Endothelial cell of umbilical vein (primary cell): ENCODE data around the gene FAM186B. TPM values are rescaled to one million over a fixed set of nuclear protein-coding genes. Genes with fewer than 3 reads are reported as not detected.

Experiments used
- BruUV-seq: library from RNA; stranded (reverse); fragments of 400-500 nt; replicated peaks from 2 replicates; lab custom pipeline; 2021; lab: Mats Ljungman, UMichigan
- CTCF ChIA-PET: fragments of 300-600, 350-600 bp; sonication (Branson Sonifier 250); formaldehyde crosslinking; loops from one replicate; lab custom pipeline; 2021; ENCODE audit warnings: antibody characterized with exemption, inconsistent platforms; lab: Charles Lee
- POLR2A ChIA-PET: fragments of 300-600, 350-600 bp; sonication (Branson Sonifier 250); formaldehyde crosslinking; loops from one replicate; lab custom pipeline; 2021; ENCODE audit warnings: antibody characterized with exemption, inconsistent platforms; lab: Charles Lee
- DNase-seq: peaks from one replicate; pipeline ENCODE4 v3.0.0-alpha.2; 2011; ENCODE audit warnings: low read depth, low spot score
- FAIRE-seq: peaks from 2 replicates; lab custom pipeline; 2011; peaks lifted over from hg19 to GRCh38; lab: Jason Lieb, UNC
- H2AFZ ChIP-seq: 2 replicates; pipeline ENCODE4 v1.6.0; 2012; ENCODE audit warnings: low read depth, low read length, control low read depth, inconsistent platforms
- H3K27ac ChIP-seq: 2 replicates; pipeline ENCODE4 v1.5.1; 2011; ENCODE audit warnings: low read depth, mild to moderate bottlenecking, control low read depth, low read length, moderate library complexity; ENCODE audit not compliant: insufficient read depth
- H3K27me3 ChIP-seq, 2 experiments: 2 replicates each; pipeline versions ENCODE4 v1.6.0 to v1.6.1; 2011; ENCODE audit warnings: low read length in 2 of 2, mixed read lengths in 1 of 2; ENCODE audit not compliant: control insufficient read depth in 2 of 2, insufficient read depth in 2 of 2
- H3K36me3 ChIP-seq, 2 experiments: 2 replicates in 1 of 2; 3 replicates in 1 of 2; pipeline ENCODE4 v1.5.1; 2011; ENCODE audit warnings: low read length in 2 of 2, mild to moderate bottlenecking in 1 of 2, moderate library complexity in 1 of 2; ENCODE audit not compliant: control insufficient read depth in 2 of 2, insufficient read depth in 2 of 2; ENCODE audit errors: extremely low read depth in 1 of 2
- H3K4me1 ChIP-seq: 3 replicates; pipeline ENCODE4 v1.5.1; 2011; ENCODE audit warnings: mild to moderate bottlenecking, low read length; ENCODE audit not compliant: control insufficient read depth, insufficient read depth; ENCODE audit errors: extremely low read depth
- H3K4me2 ChIP-seq: 2 replicates; pipeline ENCODE4 v1.6.1; 2011; ENCODE audit warnings: low read length, control low read depth, mixed read lengths; ENCODE audit not compliant: insufficient read depth
- H3K4me3 ChIP-seq, 3 experiments: fragments of 200-600 bp in 1 of 3; sonication (generic), shearing (Covaris generic) in 1 of 3; replicated peaks in 1 of 3; 2 replicates each; pipeline ENCODE4 v1.5.1; 2011 to 2016; ENCODE audit warnings: control low read depth in 3 of 3, low read length in 3 of 3, mild to moderate bottlenecking in 2 of 3, inconsistent platforms in 1 of 3, low read depth in 1 of 3, moderate library complexity in 1 of 3; ENCODE audit not compliant: insufficient read depth in 1 of 3
- H3K79me2 ChIP-seq: 2 replicates; pipeline ENCODE4 v1.6.0; 2012; ENCODE audit warnings: low read length, inconsistent platforms; ENCODE audit not compliant: control insufficient read depth, insufficient read depth
- H3K9ac ChIP-seq: replicated peaks from 2 replicates; pipeline ENCODE3; 2011; ENCODE audit warnings: low read length, control low read depth; ENCODE audit not compliant: insufficient read depth; ENCODE audit errors: extremely low read depth
- H3K9me1 ChIP-seq: replicated peaks from 3 replicates; pipeline ENCODE4 v1.6.0; 2011; ENCODE audit warnings: mild to moderate bottlenecking, low read length; ENCODE audit not compliant: control insufficient read depth, insufficient read depth; ENCODE audit errors: extremely low read depth
- H3K9me3 ChIP-seq: replicated peaks from 2 replicates; pipeline ENCODE4 v1.5.1; 2012; ENCODE audit warnings: low read length, inconsistent platforms; ENCODE audit not compliant: control insufficient read depth, insufficient read depth
- H4K20me1 ChIP-seq: replicated peaks from 2 replicates; pipeline ENCODE3; 2011; ENCODE audit warnings: mild to moderate bottlenecking, low read length; ENCODE audit not compliant: control insufficient read depth, insufficient read depth; ENCODE audit errors: extremely low read depth
- CTCF ChIP-seq, 2 donors: IDR thresholded peaks; 1 replicate in 1 of 2; 2 replicates in 1 of 2; pipeline ENCODE4 v1.5.1; 2011; ENCODE audit warnings: low read length in 2 of 2, mild to moderate bottlenecking in 2 of 2, moderate library complexity in 2 of 2, control low read depth in 1 of 2, inconsistent platforms in 1 of 2, low read depth in 1 of 2; ENCODE audit not compliant: insufficient read depth in 1 of 2; ENCODE audit errors: extremely low read depth in 1 of 2
- MAX ChIP-seq: IDR thresholded peaks from 2 replicates; pipeline ENCODE4 v1.6.1; 2011; ENCODE audit not compliant: insufficient read depth, insufficient read length
- dilution Hi-C: fragments of 300-500 bp; cut with MboI; formaldehyde crosslinking; loops from one replicate; pipeline ENCODE4 v1.15.0; 2019; ENCODE audit warnings: low sequenced_read_pairs; ENCODE audit not compliant: extremely low pct_ligation_motif_present
- intact Hi-C: fragments of 100-400 bp; cut with micrococcal nuclease; formaldehyde crosslinking; loops from one replicate; pipeline ENCODE4 v1.10.0; 2022
- polyA plus RNA-seq, 4 experiments: library from polyadenylated mRNA; depleted of rRNA in 3 of 4; stranded (reverse) in 3 of 4; unstranded in 1 of 4; fragments of >200 nt; gene quantifications; 2 replicates each; pipeline versions ENCODE4 v1.2.1 to v1.2.3, GENCODE V29; 2011 to 2012; ENCODE audit warnings: missing spikeins in 1 of 4
- total RNA-seq: library from RNA; stranded (reverse); gene quantifications from 2 replicates; pipeline ENCODE4 v1.2.3, GENCODE V29; 2021

FAM186B gene
- total and polyA plus RNA-seq, 2 donors (not counting 3 experiments of a cell fraction or from before 2014, with no cell fraction given) = 0.10 to 0.33 TPM

- no peak overlapping the region for H3K4me3 ChIP-seq
- H3K9me1 ChIP-seq = no peaks in the 10 kb centered on the region
- ChIA-PET CTCF (interaction anchor here (0.7 to 4.6 kb wide), 24 partner anchors 8 to 305 kb away, joined by 3 to 59 read pairs (median 6); partner anchors contain the start of genes FMNL3, PRPF40B and TMBIM6), POLR2A (interaction anchor here (1.0 kb wide), 1 partner anchor 36 kb away, joined by 3 read pairs; no protein-coding TSS in a partner anchor)
- H3K27ac ChIP-seq = peak overlapping the region; percentile 48
- intact Hi-C loops (loop anchor here (1.0 to 5.0 kb wide), 3 partner anchors 70 to 190 kb away; partner anchors contain the start of genes FMNL3, NCKAP5L and TMBIM6), dilution Hi-C loops (no loop called here)
- no peak overlapping the region for H3K9ac ChIP-seq
- peak overlapping the region; percentile 28 for H3K4me2 ChIP-seq
- H2AFZ ChIP-seq = no peak overlapping the region
- H3K9me3 ChIP-seq = no peaks in the 10 kb centered on the region
- H3K4me1 ChIP-seq = peaks cover 12% of the 10 kb centered on the region
- H4K20me1 ChIP-seq = no peaks in the 10 kb centered on the region
- H3K36me3 ChIP-seq = peaks cover 0 to under 1% of the 10 kb centered on the region in 2 experiments
- H3K79me2 ChIP-seq = no peaks in the 10 kb centered on the region
- FAIRE-seq (peak; percentile 95), DNase-seq (peak; percentile 76)
- TF ChIP-seq CTCF (IDR thresholded peaks at IDR 0.05; ENCODE audit: extremely low read depth in 1 of 2, insufficient read depth in 1 of 2, low read depth in 1 of 2, low read length in 2 of 2) (peak; percentile 73 to 76), MAX (no peak)
- no peaks in the 10 kb centered on the region for H3K27me3 ChIP-seq
- no TSS peak for BruUV-seq
These were observed 31.7 kb upstream of the FAM186B start for GRCh38 chr12:49636979-49637755.
